HepG2 (cell line): ENCODE data around the gene BMX.

Source experiments
- MAFG ChIP-seq: sonication (generic); formaldehyde crosslinking; IDR thresholded peaks from 2 replicates; pipeline ENCODE4 v1.5.1; 2020; ENCODE audit warnings: mild to moderate bottlenecking, missing genetic modification reagents
- MED8 ChIP-seq: sonication (generic); formaldehyde crosslinking; IDR thresholded peaks from 2 replicates; pipeline ENCODE4 v1.8.1; 2023; ENCODE audit warnings: mild to moderate bottlenecking, missing genetic modification reagents; ENCODE audit not compliant: insufficient replicate concordance
- MXD1 ChIP-seq: sonication (generic); formaldehyde crosslinking; IDR thresholded peaks from 2 replicates; pipeline ENCODE4 v1.4.0; 2020; ENCODE audit warnings: mild to moderate bottlenecking, missing genetic modification reagents
- POLR2A ChIP-seq, 2 experiments: IDR thresholded peaks; 2 replicates each; pipeline ENCODE4 v1.6.1; 2011; ENCODE audit warnings: low read depth in 2 of 2, low read length in 2 of 2, mild to moderate bottlenecking in 1 of 2, moderate library complexity in 1 of 2; ENCODE audit not compliant: insufficient read depth in 1 of 2
- TAF1 ChIP-seq: sonication (generic); formaldehyde crosslinking; IDR thresholded peaks from 2 replicates; pipeline ENCODE4 v1.4.0; 2020; ENCODE audit warnings: missing genetic modification reagents
- ZFP62 ChIP-seq: sonication (generic); formaldehyde crosslinking; IDR thresholded peaks from 2 replicates; pipeline ENCODE4 v1.4.0; 2020; ENCODE audit warnings: missing genetic modification reagents
- ZNF251 ChIP-seq: sonication (generic); formaldehyde crosslinking; IDR thresholded peaks from 2 replicates; pipeline ENCODE4 v1.9.0; 2021; ENCODE audit warnings: mild to moderate bottlenecking, missing genetic modification reagents
- ZNF563 ChIP-seq: sonication (generic); formaldehyde crosslinking; IDR thresholded peaks from 2 replicates; pipeline ENCODE4 v1.8.0; 2022; ENCODE audit warnings: mild to moderate bottlenecking, moderate library complexity, missing genetic modification reagents
- ZNF569 ChIP-seq: sonication (generic); formaldehyde crosslinking; IDR thresholded peaks from 2 replicates; pipeline ENCODE4 v1.5.0; 2020; ENCODE audit warnings: mild to moderate bottlenecking, missing genetic modification reagents, moderate library complexity, borderline replicate concordance

- TF ChIP-seq ZNF563 (CRISPR knock-in tag) (no peak), ZNF569 (no peak), MXD1 (CRISPR knock-in tag) (no peak), MED8 (no peak), MAFG (no peak), POLR2A (IDR thresholded peaks at IDR 0.05; ENCODE audit: insufficient read depth in 1 of 2, low read depth in 2 of 2, low read length in 2 of 2) (no peak), ZNF251 (CRISPR knock-in tag) (no peak), TAF1 (CRISPR knock-in tag) (no peak), ZFP62 (CRISPR knock-in tag) (no peak)
Measured at GRCh38 chrX:15563056-15563455, 62.4 kb downstream of the BMX start.
